ENCODE data around the gene COMMD9. TPM values are rescaled to one million over a fixed set of nuclear protein-coding genes. Genes with fewer than 3 reads are reported as not detected.

The COMMD9 gene
- polyA plus RNA-seq, 12 donors: 53.8 to 78.7 (median 58.2) TPM; not detected in 1

GRCh38 chr11:36305047-36305446, 15.8 kb upstream of the COMMD9 start:
- no peak for DNase-seq

GRCh38 chr11:36304351-36304750, 15.1 kb upstream of the COMMD9 start:
- DNase-seq: no peak

- DNase-seq: peak; percentile 68
Observed at GRCh38 chr11:36300650-36301049, 11.4 kb upstream of the COMMD9 start.

- DNase-seq: no peak
Observed at GRCh38 chr11:36296884-36297543, 7.8 kb upstream of the COMMD9 start.

- DNase-seq: no peak
Observed at GRCh38 chr11:36295926-36296325, 6.7 kb upstream of the COMMD9 start, which contains the start of gene PRR5L. PRR5L (plus strand) TSS chr11:36296288; CDS start chr11:36401122, 104,834 bp downstream.

GRCh38 chr11:36292311-36292722, 3.1 kb upstream of the COMMD9 start:
- no peak for DNase-seq

GRCh38 chr11:36288442-36289225, 590 bp downstream of the COMMD9 start:
- DNase-seq: no peak

GRCh38 chr11:36282926-36283325, 6.3 kb downstream of the COMMD9 start:
- DNase-seq: no peak

GRCh38 chr11:36281850-36282249, 7.4 kb downstream of the COMMD9 start:
- no peak for DNase-seq

- no peak for DNase-seq
Observed at GRCh38 chr11:36280531-36280930, 8.7 kb downstream of the COMMD9 start.

GRCh38 chr11:36278531-36279282, 10.5 kb downstream of the COMMD9 start:
- DNase-seq: no peak

- no peak for DNase-seq
Observed at GRCh38 chr11:36274414-36274813, 14.8 kb downstream of the COMMD9 start.

GRCh38 chr11:36273110-36273509, 16.1 kb downstream of the COMMD9 start:
- no peak for DNase-seq

- DNase-seq: no peak
Observed at GRCh38 chr11:36271794-36272407, 17.3 kb downstream of the COMMD9 start.

- DNase-seq: no peak
Observed at GRCh38 chr11:36270701-36271100, 18.5 kb downstream of the COMMD9 start.

- DNase-seq: no peak
Observed at GRCh38 chr11:36268337-36268985, 20.8 kb downstream of the COMMD9 start.

GRCh38 chr11:36266767-36267166, 22.5 kb downstream of the COMMD9 start:
- DNase-seq: no peak

- peak; percentile 59 for DNase-seq
Observed at GRCh38 chr11:36265793-36266628, 23.2 kb downstream of the COMMD9 start.

GRCh38 chr11:36264973-36265344, 24.3 kb downstream of the COMMD9 start:
- DNase-seq: no peak
